ENCODE measurements around the gene SPTLC3.

DNA sequence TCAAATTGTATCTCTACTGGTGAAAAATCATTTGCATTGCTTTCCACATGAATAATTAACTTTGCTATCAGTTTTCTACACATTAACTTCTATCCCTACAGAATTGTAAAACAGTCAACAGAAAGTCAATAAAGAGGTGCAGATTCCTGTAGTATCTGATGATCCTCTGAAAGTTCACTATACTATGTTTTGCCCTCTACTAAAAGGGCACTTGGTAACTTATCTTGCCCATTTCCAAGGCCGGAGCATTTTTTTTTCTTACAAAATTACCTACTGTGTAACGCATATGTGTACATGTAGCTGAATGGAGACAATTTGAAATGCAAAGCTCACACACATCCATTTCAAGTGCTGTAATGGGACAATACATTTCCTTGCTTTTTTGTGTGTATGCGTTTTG, 9.6 kb upstream of the SPTLC3 start:
- TF ChIP-seq, protein P1, sequence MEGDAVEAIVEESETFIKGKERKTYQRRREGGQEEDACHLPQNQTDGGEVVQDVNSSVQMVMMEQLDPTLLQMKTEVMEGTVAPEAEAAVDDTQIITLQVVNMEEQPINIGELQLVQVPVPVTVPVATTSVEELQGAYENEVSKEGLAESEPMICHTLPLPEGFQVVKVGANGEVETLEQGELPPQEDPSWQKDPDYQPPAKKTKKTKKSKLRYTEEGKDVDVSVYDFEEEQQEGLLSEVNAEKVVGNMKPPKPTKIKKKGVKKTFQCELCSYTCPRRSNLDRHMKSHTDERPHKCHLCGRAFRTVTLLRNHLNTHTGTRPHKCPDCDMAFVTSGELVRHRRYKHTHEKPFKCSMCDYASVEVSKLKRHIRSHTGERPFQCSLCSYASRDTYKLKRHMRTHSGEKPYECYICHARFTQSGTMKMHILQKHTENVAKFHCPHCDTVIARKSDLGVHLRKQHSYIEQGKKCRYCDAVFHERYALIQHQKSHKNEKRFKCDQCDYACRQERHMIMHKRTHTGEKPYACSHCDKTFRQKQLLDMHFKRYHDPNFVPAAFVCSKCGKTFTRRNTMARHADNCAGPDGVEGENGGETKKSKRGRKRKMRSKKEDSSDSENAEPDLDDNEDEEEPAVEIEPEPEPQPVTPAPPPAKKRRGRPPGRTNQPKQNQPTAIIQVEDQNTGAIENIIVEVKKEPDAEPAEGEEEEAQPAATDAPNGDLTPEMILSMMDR (conservative IDR thresholded peaks at IDR 0.05; ENCODE audit: low read depth in 2 of 2), result no peak
- TF ChIP-seq POLR2AphosphoS5 (IDR thresholded peaks at IDR 0.05; ENCODE audit: low read depth), result no peak
- TF ChIP-seq, protein P2, sequence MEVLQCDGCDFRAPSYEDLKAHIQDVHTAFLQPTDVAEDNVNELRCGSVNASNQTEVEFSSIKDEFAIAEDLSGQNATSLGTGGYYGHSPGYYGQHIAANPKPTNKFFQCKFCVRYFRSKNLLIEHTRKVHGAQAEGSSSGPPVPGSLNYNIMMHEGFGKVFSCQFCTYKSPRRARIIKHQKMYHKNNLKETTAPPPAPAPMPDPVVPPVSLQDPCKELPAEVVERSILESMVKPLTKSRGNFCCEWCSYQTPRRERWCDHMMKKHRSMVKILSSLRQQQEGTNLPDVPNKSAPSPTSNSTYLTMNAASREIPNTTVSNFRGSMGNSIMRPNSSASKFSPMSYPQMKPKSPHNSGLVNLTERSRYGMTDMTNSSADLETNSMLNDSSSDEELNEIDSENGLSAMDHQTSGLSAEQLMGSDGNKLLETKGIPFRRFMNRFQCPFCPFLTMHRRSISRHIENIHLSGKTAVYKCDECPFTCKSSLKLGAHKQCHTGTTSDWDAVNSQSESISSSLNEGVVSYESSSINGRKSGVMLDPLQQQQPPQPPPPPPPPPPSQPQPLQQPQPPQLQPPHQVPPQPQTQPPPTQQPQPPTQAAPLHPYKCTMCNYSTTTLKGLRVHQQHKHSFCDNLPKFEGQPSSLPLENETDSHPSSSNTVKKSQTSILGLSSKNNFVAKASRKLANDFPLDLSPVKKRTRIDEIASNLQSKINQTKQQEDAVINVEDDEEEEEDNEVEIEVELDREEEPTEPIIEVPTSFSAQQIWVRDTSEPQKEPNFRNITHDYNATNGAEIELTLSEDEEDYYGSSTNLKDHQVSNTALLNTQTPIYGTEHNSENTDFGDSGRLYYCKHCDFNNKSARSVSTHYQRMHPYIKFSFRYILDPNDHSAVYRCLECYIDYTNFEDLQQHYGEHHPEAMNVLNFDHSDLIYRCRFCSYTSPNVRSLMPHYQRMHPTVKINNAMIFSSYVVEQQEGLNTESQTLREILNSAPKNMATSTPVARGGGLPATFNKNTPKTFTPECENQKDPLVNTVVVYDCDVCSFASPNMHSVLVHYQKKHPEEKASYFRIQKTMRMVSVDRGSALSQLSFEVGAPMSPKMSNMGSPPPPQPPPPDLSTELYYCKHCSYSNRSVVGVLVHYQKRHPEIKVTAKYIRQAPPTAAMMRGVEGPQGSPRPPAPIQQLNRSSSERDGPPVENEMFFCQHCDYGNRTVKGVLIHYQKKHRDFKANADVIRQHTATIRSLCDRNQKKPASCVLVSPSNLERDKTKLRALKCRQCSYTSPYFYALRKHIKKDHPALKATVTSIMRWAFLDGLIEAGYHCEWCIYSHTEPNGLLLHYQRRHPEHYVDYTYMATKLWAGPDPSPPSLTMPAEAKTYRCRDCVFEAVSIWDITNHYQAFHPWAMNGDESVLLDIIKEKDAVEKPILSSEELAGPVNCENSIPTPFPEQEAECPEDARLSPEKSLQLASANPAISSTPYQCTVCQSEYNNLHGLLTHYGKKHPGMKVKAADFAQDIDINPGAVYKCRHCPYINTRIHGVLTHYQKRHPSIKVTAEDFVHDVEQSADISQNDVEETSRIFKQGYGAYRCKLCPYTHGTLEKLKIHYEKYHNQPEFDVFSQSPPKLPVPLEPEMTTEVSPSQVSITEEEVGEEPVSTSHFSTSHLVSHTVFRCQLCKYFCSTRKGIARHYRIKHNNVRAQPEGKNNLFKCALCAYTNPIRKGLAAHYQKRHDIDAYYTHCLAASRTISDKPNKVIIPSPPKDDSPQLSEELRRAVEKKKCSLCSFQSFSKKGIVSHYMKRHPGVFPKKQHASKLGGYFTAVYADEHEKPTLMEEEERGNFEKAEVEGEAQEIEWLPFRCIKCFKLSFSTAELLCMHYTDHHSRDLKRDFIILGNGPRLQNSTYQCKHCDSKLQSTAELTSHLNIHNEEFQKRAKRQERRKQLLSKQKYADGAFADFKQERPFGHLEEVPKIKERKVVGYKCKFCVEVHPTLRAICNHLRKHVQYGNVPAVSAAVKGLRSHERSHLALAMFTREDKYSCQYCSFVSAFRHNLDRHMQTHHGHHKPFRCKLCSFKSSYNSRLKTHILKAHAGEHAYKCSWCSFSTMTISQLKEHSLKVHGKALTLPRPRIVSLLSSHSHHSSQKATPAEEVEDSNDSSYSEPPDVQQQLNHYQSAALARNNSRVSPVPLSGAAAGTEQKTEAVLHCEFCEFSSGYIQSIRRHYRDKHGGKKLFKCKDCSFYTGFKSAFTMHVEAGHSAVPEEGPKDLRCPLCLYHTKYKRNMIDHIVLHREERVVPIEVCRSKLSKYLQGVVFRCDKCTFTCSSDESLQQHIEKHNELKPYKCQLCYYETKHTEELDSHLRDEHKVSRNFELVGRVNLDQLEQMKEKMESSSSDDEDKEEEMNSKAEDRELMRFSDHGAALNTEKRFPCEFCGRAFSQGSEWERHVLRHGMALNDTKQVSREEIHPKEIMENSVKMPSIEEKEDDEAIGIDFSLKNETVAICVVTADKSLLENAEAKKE (CRISPR knock-in tag; IDR thresholded peaks at IDR 0.05), result no peak
- TF ChIP-seq EZH2 (IDR thresholded peaks at IDR 0.05; ENCODE audit: low read depth, unreplicated experiment), result no peak
- TF ChIP-seq, protein P3, sequence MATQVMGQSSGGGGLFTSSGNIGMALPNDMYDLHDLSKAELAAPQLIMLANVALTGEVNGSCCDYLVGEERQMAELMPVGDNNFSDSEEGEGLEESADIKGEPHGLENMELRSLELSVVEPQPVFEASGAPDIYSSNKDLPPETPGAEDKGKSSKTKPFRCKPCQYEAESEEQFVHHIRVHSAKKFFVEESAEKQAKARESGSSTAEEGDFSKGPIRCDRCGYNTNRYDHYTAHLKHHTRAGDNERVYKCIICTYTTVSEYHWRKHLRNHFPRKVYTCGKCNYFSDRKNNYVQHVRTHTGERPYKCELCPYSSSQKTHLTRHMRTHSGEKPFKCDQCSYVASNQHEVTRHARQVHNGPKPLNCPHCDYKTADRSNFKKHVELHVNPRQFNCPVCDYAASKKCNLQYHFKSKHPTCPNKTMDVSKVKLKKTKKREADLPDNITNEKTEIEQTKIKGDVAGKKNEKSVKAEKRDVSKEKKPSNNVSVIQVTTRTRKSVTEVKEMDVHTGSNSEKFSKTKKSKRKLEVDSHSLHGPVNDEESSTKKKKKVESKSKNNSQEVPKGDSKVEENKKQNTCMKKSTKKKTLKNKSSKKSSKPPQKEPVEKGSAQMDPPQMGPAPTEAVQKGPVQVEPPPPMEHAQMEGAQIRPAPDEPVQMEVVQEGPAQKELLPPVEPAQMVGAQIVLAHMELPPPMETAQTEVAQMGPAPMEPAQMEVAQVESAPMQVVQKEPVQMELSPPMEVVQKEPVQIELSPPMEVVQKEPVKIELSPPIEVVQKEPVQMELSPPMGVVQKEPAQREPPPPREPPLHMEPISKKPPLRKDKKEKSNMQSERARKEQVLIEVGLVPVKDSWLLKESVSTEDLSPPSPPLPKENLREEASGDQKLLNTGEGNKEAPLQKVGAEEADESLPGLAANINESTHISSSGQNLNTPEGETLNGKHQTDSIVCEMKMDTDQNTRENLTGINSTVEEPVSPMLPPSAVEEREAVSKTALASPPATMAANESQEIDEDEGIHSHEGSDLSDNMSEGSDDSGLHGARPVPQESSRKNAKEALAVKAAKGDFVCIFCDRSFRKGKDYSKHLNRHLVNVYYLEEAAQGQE (IDR thresholded peaks at IDR 0.05; ENCODE audit: unreplicated experiment), result no peak
- TF ChIP-seq CREB1 (CRISPR knock-in tag; IDR thresholded peaks at IDR 0.05; ENCODE audit: low read depth), result no peak
- TF ChIP-seq EZH2phosphoT487 (IDR thresholded peaks at IDR 0.05; ENCODE audit: unreplicated experiment), result no peak
- TF ChIP-seq JUNB (IDR thresholded peaks at IDR 0.05; ENCODE audit: unreplicated experiment), result no peak
- no peak for TF ChIP-seq NANOG (IDR thresholded peaks at IDR 0.05; ENCODE audit: borderline replicate concordance)
- TF ChIP-seq ZNF331 (CRISPR knock-in tag; IDR thresholded peaks at IDR 0.05; ENCODE audit: low read depth), result no peak
